NCI-H69 (cell line): ENCODE data around the gene CD207.
"Not testable (repeated sequence)": the region's sequence is repeated elsewhere in the genome, so short reads cannot be mapped to it uniquely, and the experiment has no call there.

Experiments
- DNase-seq: peaks from one replicate; lab custom pipeline; 2025; lab: John Stamatoyannopoulos, UW

The CD207 gene

DNA sequence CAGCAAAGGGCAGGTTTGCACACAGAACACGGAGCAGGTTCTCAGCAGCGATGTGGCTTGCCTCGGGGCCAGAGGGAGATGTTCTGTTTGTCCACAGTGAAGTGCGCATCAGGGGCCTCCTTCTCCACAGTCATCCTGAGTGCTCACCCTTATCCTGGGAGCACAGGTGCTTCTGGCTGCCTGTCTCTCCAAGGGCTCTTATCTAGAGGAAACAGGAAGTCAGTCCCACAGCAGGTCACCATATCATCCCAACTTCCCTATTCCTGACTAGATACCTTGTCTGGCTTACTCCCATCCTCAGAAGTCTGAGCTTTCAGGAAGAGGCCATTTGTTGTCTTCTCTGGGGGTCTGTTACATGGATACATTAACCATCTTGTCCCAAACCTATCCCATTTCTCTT, at the start of gene CD207:
TSS of gene CD207 (minus strand) at position 174 of the 400 bp plus-strand sequence. CDS start at position 134, 40 bp downstream.
- no peak for DNase-seq

DNA sequence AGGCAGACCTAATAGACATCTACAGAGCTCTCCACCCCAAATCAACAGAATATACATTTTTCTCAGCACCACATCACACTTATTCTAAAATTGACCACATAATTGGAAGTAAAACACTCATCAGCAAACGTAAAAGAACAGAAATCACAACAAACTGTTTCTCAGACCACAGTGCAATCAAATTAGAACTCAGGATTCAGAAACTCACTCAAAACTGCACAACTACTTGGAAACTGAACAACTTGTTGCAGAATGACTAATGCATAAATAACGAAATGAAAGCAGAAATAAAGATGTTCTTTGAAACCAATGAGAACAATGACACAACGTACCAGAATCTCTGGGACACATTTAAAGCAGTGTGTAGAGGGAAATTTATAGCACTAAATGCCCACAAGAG, 42.9 kb upstream of the CD207 start:
- not testable (repeated sequence) for DNase-seq

DNA sequence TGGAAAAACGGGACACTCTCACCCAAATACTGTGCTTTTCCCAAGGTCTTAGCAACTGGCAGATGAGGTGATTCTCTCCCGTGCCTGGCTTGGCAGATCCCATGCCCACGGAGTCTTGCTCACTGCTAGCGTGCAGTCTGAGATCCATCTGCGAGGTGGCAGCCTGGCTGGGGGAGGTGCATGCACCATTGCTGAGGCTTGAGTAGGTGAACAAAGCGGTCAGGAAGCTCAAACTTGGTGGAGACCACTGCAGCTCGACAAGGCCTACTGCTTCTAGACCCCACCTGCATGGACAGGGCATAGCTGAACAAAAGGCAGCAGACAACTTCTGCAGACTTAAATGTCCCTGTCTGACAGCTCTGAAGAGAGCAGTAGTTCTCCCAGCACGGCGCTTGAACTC, 40.5 kb upstream of the CD207 start:
- DNase-seq = not testable (repeated sequence)

DNA sequence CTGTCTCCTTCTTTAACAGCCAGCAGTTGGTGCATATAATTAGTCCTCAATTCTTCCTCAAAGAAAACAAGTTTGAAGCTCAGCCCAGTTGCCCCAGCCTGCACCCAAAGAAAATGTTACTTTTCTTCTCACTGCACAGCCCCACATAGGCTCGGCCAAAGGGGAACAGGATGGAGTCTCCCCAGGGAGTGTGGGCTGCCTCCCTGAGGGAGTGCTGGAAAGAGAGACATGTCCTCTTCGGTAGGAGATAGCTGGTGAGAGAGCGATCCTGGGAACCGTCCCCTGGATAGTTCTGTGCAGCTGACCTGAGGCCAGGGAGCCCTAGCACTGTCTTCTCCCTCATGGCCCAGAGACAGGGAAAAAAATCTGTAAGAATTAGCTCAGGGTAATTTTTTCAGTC, 37.9 kb upstream of the CD207 start:
- DNase-seq = no peak

GRCh38 chr2:70871398-70872211, 36.0 kb upstream of the CD207 start:
- DNase-seq = peak; percentile 74

DNA sequence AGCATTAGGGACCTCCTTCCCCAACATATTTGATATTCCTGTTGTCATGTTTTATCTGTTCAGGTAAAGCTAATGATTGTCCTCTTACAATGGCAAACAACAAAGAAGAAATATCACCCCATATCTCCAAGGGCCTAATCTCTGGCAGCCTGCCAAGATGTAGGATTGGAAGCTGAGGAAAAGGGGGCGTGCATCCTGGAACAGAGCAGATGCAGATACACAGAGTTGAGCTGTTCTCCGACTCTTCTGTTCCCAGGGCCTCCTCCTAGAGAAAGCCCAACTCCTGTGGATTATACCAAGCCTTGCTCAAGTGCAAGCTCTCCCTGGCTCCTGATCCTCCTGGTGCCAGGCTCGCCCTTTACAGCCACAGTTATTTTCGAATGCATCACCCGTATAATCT, 35.2 kb upstream of the CD207 start:
- DNase-seq = peak; percentile 1

- no peak for DNase-seq
Measured at GRCh38 chr2:70868970-70869369, 33.4 kb upstream of the CD207 start.

DNA sequence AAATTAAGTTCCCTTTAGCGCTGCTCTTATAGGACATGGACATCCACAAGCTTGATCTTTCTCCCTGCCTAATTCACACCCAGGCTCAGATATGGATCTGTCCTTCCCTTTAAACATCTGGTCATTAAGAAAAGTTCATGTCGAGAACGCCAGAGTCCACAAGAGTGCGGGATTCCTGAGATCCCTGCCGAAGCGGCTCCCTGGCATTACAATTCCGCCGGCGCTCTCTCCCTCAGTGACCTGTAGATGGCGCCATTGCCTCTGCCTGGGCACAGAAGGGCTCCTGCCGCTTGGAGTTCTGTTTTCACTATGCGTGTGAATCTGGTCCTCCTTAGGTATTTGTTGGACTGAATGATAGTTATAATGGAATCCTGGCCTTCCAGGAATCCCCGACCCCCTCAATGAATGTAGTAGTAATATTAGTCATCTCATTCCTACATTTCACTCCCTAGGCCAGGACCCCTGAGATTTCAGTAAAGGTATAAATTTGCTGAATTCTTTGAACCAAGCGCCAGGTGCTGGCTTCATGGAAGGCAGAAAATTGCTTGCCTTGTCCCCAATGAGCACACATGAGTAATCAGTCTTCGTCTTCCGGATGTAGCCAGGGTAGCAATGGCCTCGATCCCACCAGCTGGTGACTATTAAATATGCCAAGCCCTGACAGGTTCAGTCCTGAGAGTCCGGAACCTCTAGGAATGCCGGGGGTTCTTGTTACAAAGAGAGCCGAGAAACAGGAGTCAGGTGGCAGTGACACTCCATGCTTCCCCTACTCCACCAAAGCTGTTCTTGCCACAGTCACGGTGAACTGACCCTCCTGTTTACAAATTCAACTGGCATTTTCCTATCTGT, 26.4 kb upstream of the CD207 start:
- DNase-seq = peak; percentile 62

DNA sequence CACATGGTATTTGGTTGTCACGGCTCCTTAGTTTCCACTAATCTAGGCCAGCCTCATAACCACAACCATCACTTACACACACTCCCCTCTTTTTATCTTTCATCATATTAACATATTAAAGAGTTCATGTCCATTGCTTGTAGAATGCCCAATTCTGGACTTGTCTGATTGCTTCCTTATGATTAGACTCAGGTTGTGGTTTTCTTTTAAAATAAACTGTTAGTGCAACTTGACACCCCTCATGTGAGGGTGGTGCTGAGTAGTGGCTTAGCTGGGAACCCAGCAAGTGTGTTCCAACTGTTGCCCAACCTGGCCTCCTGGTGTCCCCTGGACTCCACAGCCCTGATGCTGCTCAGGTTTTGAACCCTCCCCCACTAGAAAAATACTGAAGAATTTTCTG, 20.1 kb upstream of the CD207 start:
- no peak for DNase-seq

GRCh38 chr2:70854411-70854810, 18.8 kb upstream of the CD207 start:
- no peak for DNase-seq

DNA sequence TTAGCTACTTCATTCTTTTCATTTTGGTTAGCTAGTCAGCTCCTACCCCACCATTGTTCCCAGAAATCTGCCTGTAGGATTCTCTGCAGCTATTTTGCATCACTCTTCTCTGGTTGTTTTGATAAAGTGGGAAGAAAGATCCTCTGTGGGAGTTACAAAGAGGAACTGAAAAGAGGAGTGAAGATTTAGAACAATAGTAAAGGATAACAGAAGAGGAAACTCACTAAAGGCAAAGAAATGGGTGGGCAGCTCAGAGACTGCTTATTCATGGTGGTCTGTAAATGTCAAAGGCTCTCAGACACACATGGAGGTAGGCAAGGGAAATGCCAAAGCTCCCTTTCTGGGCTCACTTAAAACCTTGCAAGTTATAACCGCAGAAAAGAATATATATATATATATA, 17.2 kb upstream of the CD207 start:
- no peak for DNase-seq

DNA sequence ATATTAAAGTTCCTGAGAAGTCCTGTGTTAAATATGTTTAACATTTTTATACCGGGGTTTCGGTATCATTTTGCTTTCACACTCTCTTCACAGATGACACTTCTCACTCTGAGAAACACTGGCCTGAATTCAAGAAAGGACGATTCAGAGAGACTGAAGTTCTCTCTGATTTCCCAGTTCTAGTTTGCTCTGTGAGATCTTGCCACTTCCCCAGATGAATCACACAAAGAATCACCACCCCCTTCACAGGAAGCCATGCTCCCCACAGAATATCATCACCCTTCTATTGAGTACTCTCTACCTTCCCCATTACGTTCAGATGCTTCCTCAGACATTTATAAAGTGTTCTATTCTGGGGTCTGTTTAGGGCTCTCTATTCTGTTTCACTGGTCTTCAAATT, 16.1 kb upstream of the CD207 start:
- no peak for DNase-seq

GRCh38 chr2:70850925-70851324, 15.3 kb upstream of the CD207 start:
- no peak for DNase-seq

DNA sequence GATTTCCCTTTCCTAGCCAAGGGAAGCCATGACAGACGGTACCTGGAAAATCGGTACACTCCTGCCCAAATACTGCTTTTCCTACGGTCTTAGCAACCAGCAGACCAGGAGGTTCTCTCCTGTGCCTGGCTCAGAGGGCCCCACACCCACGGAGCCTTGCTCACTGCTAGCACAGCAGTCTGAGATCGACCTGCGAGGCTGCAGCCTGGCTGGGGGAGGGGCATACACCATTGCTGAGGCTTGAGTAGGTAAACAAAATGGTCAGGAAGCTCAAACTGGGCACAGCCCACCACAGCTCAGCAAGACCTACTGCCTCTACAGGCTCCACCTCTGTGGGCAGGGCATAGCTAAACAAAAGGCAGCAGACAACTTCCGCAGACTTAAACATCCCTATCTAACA, 6.8 kb upstream of the CD207 start:
- DNase-seq = peak; percentile 0

DNA sequence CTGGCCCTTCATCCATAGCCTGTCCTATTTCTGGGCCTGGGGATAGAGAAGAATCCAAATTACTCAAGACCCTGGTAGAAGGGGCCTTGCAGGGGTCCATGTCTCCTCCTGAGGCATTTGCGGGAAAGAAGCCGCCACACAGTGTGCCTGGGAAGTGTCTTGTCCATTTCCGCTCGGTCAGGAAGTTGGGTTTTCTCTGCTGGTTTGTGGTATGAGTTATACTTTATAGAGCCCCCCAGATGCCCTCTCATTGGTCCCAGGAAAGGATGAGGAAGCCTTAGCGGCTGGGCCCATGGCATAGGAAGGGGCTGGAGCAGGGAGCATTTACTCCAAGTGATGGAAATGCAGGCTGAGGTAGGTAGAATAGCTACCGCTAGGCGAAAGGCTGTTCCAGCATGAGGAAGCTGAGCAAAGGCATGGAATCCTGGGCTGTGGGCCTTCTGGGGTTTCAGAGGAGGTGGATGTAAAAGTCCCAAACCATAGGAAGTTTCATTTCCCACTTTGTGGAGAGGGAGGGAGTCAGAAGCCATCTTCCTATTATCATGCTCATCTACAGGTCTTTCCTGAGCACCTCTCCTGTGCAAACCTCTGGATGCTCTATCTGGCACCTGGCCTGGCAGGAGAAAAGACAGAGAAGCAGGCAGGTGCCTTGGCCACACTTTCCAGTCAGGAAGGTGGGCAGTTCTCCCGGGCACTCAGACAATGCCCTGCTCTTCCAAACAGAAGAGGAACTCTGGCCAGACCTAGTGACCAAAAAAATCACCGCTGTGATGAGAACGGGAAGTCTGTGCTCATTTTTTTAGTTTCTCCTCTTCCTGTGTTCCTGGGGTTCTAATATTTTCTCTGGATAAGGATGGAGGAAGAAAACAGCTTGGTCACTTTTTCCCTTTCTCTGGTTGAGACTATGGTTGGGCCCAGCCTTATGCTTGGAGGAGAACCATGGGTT, 2.6 kb upstream of the CD207 start:
- no peak for DNase-seq

GRCh38 chr2:70834881-70835280, 735 bp downstream of the CD207 start:
- DNase-seq = no peak

GRCh38 chr2:70834106-70834505, 1.5 kb downstream of the CD207 start:
- no peak for DNase-seq

DNA sequence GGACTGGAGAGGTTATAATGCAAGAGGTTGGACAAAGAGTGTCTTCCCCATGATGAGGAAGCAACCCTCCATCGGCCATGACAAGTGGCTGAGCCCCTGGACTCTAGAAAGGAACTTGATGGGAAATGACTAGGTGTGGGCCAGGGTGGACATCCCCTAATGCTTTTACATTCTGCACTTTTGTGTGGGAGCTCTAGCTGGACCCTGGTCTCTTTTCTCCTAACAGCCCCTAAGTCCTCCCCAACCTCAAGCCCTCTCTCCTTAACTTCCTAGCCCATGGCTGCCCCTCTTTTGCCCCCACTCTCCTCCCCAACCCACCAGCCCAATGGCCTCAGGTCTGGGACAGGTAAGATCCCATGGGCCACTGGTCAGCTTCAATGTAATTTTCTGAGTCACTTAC, 2.4 kb downstream of the CD207 start:
- no peak for DNase-seq

DNA sequence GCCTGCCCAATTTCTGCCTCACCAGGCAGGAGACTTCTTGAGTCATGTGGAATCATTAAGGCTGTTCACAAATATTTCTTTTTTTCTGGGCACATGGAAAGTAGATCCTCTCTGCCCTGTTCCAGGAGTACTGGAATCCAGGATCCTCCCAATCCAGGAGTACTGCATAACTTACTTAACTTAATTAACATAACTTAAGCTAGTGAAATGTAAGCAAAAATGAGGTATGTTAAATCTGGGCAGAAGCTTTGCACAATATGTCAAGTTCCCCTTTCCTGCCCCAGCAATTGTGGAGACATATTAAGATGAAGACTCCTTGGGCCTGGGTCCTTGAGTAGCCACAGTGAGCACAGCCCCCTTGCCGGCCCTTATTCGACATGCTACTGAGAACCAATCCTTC, 3.2 kb downstream of the CD207 start:
- DNase-seq = no peak

- DNase-seq = no peak
Measured at GRCh38 chr2:70831861-70832260, 3.8 kb downstream of the CD207 start.

DNA sequence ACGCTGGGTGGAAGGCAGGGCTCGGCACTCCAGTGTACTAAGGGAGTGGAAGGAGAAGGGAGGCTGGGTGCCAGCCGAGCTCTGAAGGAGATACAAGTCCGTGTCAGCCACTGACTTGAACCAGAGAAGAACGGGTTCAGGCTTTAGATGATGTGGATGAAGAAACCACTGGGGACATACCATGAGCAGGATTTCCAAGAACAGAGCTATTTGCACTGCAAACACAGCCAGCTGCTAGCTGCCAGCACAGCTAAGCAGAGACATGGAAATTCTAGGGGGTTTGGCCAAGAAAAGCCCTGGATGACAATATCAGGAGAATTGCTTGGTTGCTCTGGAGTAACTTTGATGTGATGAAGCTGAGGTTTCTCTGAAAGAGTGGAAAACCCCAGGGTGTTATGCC, 5.2 kb downstream of the CD207 start:
- DNase-seq = no peak

GRCh38 chr2:70829916-70830315, 5.7 kb downstream of the CD207 start:
- no peak for DNase-seq
